MCF 10A (cell line): ENCODE results near the gene TEX2. TPM values are rescaled to one million over a fixed set of nuclear protein-coding genes. Genes with fewer than 3 reads are reported as not detected.

Source experiments
- BruUV-seq: library from RNA; stranded (reverse); fragments of 400-500 nt; replicated peaks from 2 replicates; lab custom pipeline; 2021; lab: Mats Ljungman, UMichigan
- CTCF ChIA-PET: fragments of 300-600 bp; sonication (Branson Sonifier 250); formaldehyde crosslinking; extraction: SDS; loops from one replicate; lab custom pipeline; 2021; ENCODE audit warnings: antibody characterized with exemption, inconsistent platforms; lab: Yijun Ruan, JAX
- POLR2A ChIA-PET: fragments of 300-600, 350-650 bp; sonication (Branson Sonifier 250); formaldehyde crosslinking; extraction: SDS; loops from one replicate; lab custom pipeline; 2020; ENCODE audit warnings: antibody characterized with exemption, inconsistent platforms; lab: Yijun Ruan, JAX
- DNase-seq: peaks from one replicate; pipeline ENCODE4 v3.0.0-alpha.2; 2018; ENCODE audit not compliant: unreplicated experiment
- H3K27ac Mint-ChIP-seq: one replicate; pipeline ENCODE4 v1.8.0; 2022; ENCODE audit warnings: mild to moderate bottlenecking, low read depth, mixed read lengths; ENCODE audit not compliant: unreplicated experiment
- H3K27me3 Mint-ChIP-seq: one replicate; pipeline ENCODE4 v1.8.0; 2022; ENCODE audit warnings: mixed read lengths; ENCODE audit not compliant: insufficient read depth, unreplicated experiment
- H3K36me3 Mint-ChIP-seq: one replicate; pipeline ENCODE4 v1.8.0; 2022; ENCODE audit warnings: mild to moderate bottlenecking, moderate library complexity, mixed read lengths; ENCODE audit not compliant: insufficient read depth, unreplicated experiment
- H3K4me1 Mint-ChIP-seq: one replicate; pipeline ENCODE4 v1.8.0; 2022; ENCODE audit warnings: mixed read lengths; ENCODE audit not compliant: insufficient read depth, unreplicated experiment
- H3K4me3 Mint-ChIP-seq: one replicate; pipeline ENCODE4 v1.8.0; 2022; ENCODE audit warnings: mild to moderate bottlenecking, moderate library complexity, mixed read lengths; ENCODE audit not compliant: unreplicated experiment
- H3K9me3 Mint-ChIP-seq: one replicate; pipeline ENCODE4 v1.8.0; 2022; ENCODE audit warnings: mixed read lengths; ENCODE audit not compliant: unreplicated experiment
- CTCF ChIP-seq: fragments of 200-600 bp; IDR thresholded peaks from one replicate; pipeline ENCODE4 v1.8.0; 2022; ENCODE audit warnings: antibody characterized with exemption, mild to moderate bottlenecking; ENCODE audit not compliant: unreplicated experiment
- intact Hi-C: fragments of 100-400 bp; cut with micrococcal nuclease; formaldehyde crosslinking; loops from 2 replicates; pipeline ENCODE4 v1.14.1; 2022
- total RNA-seq: library from RNA; stranded (reverse); gene quantifications from 2 replicates; pipeline ENCODE4 v1.2.3, GENCODE V29; 2022

TEX2 gene
- total RNA-seq, 1 experiment from 2014 or later = 42.2 TPM

DNA sequence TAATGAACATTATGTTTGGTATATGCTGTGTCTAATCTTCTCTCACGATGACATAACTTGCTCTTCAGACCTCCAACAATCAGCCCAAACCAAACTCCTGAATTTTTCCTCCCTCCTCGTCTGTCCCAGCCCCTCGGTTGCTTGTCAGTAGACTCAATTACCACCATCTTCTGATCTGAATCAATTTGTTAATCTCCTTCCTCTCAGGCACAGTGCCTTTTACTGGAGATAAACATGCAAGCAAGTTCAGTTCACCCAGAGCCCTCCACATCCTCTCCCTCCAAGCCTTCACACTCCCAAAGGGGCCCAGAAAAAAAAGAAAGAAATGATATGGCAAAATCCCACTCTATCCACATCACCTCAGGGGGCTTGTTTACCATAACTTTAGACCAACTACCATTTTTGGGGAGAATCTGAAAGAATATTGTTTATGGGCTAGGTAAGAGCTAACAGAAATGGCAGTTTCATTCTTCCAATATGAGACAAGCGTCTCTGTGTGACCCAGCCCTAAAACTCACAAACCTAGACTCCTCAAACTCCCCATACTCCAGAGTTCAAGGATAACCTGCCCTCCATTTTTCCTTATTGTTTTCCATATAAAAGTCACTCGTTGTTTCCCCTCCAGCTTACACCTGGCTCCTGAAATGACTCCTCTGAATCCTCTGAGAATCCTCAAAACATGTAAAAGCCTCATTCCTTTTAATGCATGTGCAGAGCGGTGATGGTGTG is 1.5 kb downstream of the TEX2 start:
- CTCF ChIA-PET = interaction anchor here (1.0 kb wide), 1 partner anchor 22 kb away, joined by 3 read pairs; no protein-coding TSS in a partner anchor

DNA sequence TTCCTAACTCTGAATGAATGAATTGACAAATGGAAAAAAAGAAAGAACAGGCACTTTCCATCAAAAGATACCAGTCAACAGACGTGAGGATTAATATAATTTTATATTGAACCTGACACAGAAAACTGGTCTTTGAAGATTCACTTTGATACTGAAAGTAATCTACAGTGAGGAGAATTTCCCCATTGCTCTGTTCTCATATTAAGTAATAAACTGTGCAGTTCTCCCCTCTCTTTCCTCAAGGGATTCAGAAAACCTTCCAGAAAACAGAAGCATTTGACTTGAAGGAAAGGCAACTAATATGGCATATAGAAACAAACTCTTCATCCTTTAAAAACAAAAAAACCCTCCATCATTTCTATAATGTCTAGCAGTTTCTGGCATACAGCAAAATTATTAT is 2.2 kb downstream of the TEX2 start:
- intact Hi-C loops = loop anchor here (1.0 to 5.0 kb wide), 3 partner anchors 44 to 116 kb away; no protein-coding TSS in a partner anchor
- ChIA-PET CTCF (interaction anchor here (1.0 kb wide), 1 partner anchor 66 kb away, joined by 3 read pairs; no protein-coding TSS in a partner anchor), POLR2A (interaction anchor here (1.3 to 5.6 kb wide), 4 partner anchors 29 to 113 kb away, joined by 6 to 90 read pairs (median 32); no protein-coding TSS in a partner anchor)
- BruUV-seq = no TSS peak
- H3K4me1 Mint-ChIP-seq = peaks cover 40% of the 10 kb centered on the region
- no peak for DNase-seq
- no peaks in the 10 kb centered on the region for H3K27me3 Mint-ChIP-seq
- no peak overlapping the region for H3K27ac Mint-ChIP-seq
- peak overlapping the region; percentile 84 for H3K4me3 Mint-ChIP-seq
- H3K9me3 Mint-ChIP-seq = no peaks in the 10 kb centered on the region
- H3K36me3 Mint-ChIP-seq = peaks cover 13% of the 10 kb centered on the region
- TF ChIP-seq CTCF = no peak

More for the DNA sequence above, 1.5 kb downstream of the TEX2 start:
- peak overlapping the region; percentile 84 for H3K4me3 Mint-ChIP-seq
- intact Hi-C loops = loop anchor here (5.0 kb wide), 2 partner anchors 44 to 64 kb away; no protein-coding TSS in a partner anchor
- BruUV-seq = no TSS peak
- TF ChIP-seq CTCF = no peak
- H3K27me3 Mint-ChIP-seq = no peaks in the 10 kb centered on the region
- peaks cover 34% of the 10 kb centered on the region for H3K4me1 Mint-ChIP-seq
- H3K36me3 Mint-ChIP-seq = peaks cover 6% of the 10 kb centered on the region
- H3K9me3 Mint-ChIP-seq = no peaks in the 10 kb centered on the region
- peak overlapping the region; percentile 20 for H3K27ac Mint-ChIP-seq
- DNase-seq = no peak
- POLR2A ChIA-PET = interaction anchor here (0.7 to 3.4 kb wide), 15 partner anchors 10 to 136 kb away, joined by 3 to 74 read pairs (median 6); no protein-coding TSS in a partner anchor

- Mint-ChIP-seq H3K4me3 (peak overlapping the region; percentile 84), H3K36me3 (peaks cover 15% of the 10 kb centered on the region), H3K4me1 (peaks cover 40% of the 10 kb centered on the region), H3K27me3 (no peaks in the 10 kb centered on the region), H3K27ac (peak overlapping the region; percentile 63), H3K9me3 (no peaks in the 10 kb centered on the region)
- ChIA-PET CTCF (interaction anchor here (0.8 to 1.5 kb wide), 4 partner anchors 29 to 113 kb away, joined by 3 to 4 read pairs (median 3); no protein-coding TSS in a partner anchor), POLR2A (interaction anchor here (0.6 to 5.6 kb wide), 20 partner anchors 9 to 1469 kb away, joined by 3 to 90 read pairs (median 4); partner anchors contain the start of genes CEP95 and DDX5)
- no peak for TF ChIP-seq CTCF
- BruUV-seq = no TSS peak
- intact Hi-C loops = loop anchor here (1.0 to 5.0 kb wide), 3 partner anchors 43 to 115 kb away; no protein-coding TSS in a partner anchor
- DNase-seq = peak; percentile 85
Observed at GRCh38 chr17:64259922-64260321, 3.1 kb downstream of the TEX2 start.

DNA sequence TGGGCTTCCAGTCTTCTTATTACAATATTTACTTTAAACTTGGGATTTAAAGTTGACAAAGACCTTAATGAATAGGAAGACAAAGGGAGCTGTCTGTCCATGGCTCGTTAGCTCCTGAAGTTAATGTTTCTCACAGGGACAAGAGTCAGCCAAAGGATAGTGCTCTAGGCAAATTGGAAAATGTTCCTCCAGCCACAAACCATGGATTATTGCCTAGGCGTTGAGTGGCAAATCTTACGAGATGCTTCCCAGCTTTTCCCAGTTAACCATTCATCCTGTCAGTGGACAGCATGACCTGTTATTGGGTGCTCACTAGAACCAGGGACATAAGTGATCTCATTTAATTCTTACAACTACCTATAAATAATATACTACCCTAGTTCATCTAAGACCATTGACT is 3.6 kb downstream of the TEX2 start:
- POLR2A ChIA-PET = interaction anchor here (0.6 to 5.6 kb wide), 18 partner anchors 8 to 1469 kb away, joined by 3 to 90 read pairs (median 5); partner anchors contain the start of genes CEP95 and DDX5
- peak overlapping the region; percentile 84 for H3K4me3 Mint-ChIP-seq
- BruUV-seq = no TSS peak
- peaks cover 15% of the 10 kb centered on the region for H3K36me3 Mint-ChIP-seq
- peaks cover 40% of the 10 kb centered on the region for H3K4me1 Mint-ChIP-seq
- H3K27me3 Mint-ChIP-seq = no peaks in the 10 kb centered on the region
- H3K9me3 Mint-ChIP-seq = no peaks in the 10 kb centered on the region
- intact Hi-C loops = no loop called here
- CTCF ChIA-PET = interaction anchor here (0.8 to 1.5 kb wide), 4 partner anchors 28 to 112 kb away, joined by 3 to 4 read pairs (median 3); no protein-coding TSS in a partner anchor
- TF ChIP-seq CTCF = no peak
- DNase-seq = no peak
- H3K27ac Mint-ChIP-seq = peak overlapping the region; percentile 63
